ENCODE data around the gene RBM10.

GRCh38 chrX:47186096-47186740 lies 41.2 kb downstream of the RBM10 start:
- TF ChIP-seq GATA2 (IDR thresholded peaks at IDR 0.05; ENCODE audit: low read depth, low read length): no peak
- TF ChIP-seq GATA3 (IDR thresholded peaks at IDR 0.05; ENCODE audit: low read depth, low read length): no peak

Measured in SH-SY5Y (cell line).